Peyer's patch (tissue), 4 donors: ENCODE data around the gene PALD1.

Experiments used
- CTCF ChIP-seq, 6 experiments: fragments of 450-650 bp in 4 of 6; fragments of 200-600 bp in 2 of 6; sonication (generic) in 1 of 6; IDR thresholded peaks; one replicate each; pipeline ENCODE4 v1.5.1; 2017 to 2019; ENCODE audit warnings: antibody characterized with exemption in 6 of 6, mild to moderate bottlenecking in 3 of 6, moderate library complexity in 1 of 6
- POLR2A ChIP-seq, 2 donors: fragments of 450-650 bp; IDR thresholded peaks; one replicate each; pipeline ENCODE4 v1.5.1; 2017; ENCODE audit warnings: antibody characterized with exemption in 2 of 2, mild to moderate bottlenecking in 2 of 2, moderate library complexity in 2 of 2

- TF ChIP-seq CTCF (IDR thresholded peaks at IDR 0.05) (no peak), POLR2A (IDR thresholded peaks at IDR 0.05) (no peak)
Measured at GRCh38 chr10:70456164-70456563, 22.4 kb upstream of the PALD1 start.
